Renal cortical epithelial cell (primary cell): ENCODE measurements around the gene ZC3HAV1. TPM values are rescaled to one million over a fixed set of nuclear protein-coding genes. Genes with fewer than 3 reads are reported as not detected.
"Not testable (repeated sequence)": the region's sequence is repeated elsewhere in the genome, so short reads cannot be mapped to it uniquely, and the experiment has no call there.

Experiments
- DNase-seq: peaks from one replicate; pipeline ENCODE4 v3.0.0-alpha.2; 2011; ENCODE audit warnings: low read depth
- total RNA-seq: library from RNA; depleted of rRNA; stranded (reverse); fragments of >200 nt; gene quantifications from 2 replicates; pipeline ENCODE4 v1.2.3, GENCODE V29; 2014

ZC3HAV1 gene
- total RNA-seq, 1 donor from 2014 or later, result 68.5 TPM

- no peak for DNase-seq
These were observed 3.3 kb upstream of the ZC3HAV1 start for GRCh38 chr7:139112741-139113250.

GRCh38 chr7:139112316-139112715 lies 2.8 kb upstream of the ZC3HAV1 start:
- DNase-seq, result no peak

- no peak for DNase-seq
These were observed 2.3 kb upstream of the ZC3HAV1 start for GRCh38 chr7:139111811-139112301.

GRCh38 chr7:139111147-139111546 lies 1.6 kb upstream of the ZC3HAV1 start:
- no peak for DNase-seq

- no peak for DNase-seq
These were observed 477 bp upstream of the ZC3HAV1 start for GRCh38 chr7:139109983-139110411.

- DNase-seq, result no peak
These were observed 993 bp downstream of the ZC3HAV1 start for GRCh38 chr7:139108266-139109187.

GRCh38 chr7:139106959-139107358 lies 2.6 kb downstream of the ZC3HAV1 start:
- no peak for DNase-seq

GRCh38 chr7:139106227-139106626 lies 3.3 kb downstream of the ZC3HAV1 start:
- DNase-seq, result not testable (repeated sequence)

- DNase-seq, result no peak
These were observed 4.0 kb downstream of the ZC3HAV1 start for GRCh38 chr7:139105484-139105883.

GRCh38 chr7:139104091-139104450 lies 5.4 kb downstream of the ZC3HAV1 start:
- DNase-seq, result no peak

GRCh38 chr7:139103057-139103815 lies 6.3 kb downstream of the ZC3HAV1 start:
- DNase-seq, result no peak

GRCh38 chr7:139101637-139102158 lies 7.8 kb downstream of the ZC3HAV1 start:
- DNase-seq, result not testable (repeated sequence)

GRCh38 chr7:139099172-139099947 lies 10.2 kb downstream of the ZC3HAV1 start:
- peak; percentile 49 for DNase-seq

- DNase-seq, result no peak
These were observed 14.3 kb downstream of the ZC3HAV1 start for GRCh38 chr7:139095194-139095659.

- peak; percentile 36 for DNase-seq
These were observed 14.9 kb downstream of the ZC3HAV1 start for GRCh38 chr7:139094596-139094995.

- no peak for DNase-seq
These were observed 15.5 kb downstream of the ZC3HAV1 start for GRCh38 chr7:139094030-139094429.

GRCh38 chr7:139093512-139093911 lies 16.0 kb downstream of the ZC3HAV1 start:
- not testable (repeated sequence) for DNase-seq

- no peak for DNase-seq
These were observed 17.3 kb downstream of the ZC3HAV1 start for GRCh38 chr7:139092090-139092796.

GRCh38 chr7:139091677-139091996 lies 17.9 kb downstream of the ZC3HAV1 start:
- DNase-seq, result no peak

GRCh38 chr7:139089118-139089517 lies 20.4 kb downstream of the ZC3HAV1 start:
- DNase-seq, result no peak

GRCh38 chr7:139088268-139088667 lies 21.3 kb downstream of the ZC3HAV1 start:
- no peak for DNase-seq
